ENCODE measurements around the gene C2orf49.

Gene C2orf49

DNA sequence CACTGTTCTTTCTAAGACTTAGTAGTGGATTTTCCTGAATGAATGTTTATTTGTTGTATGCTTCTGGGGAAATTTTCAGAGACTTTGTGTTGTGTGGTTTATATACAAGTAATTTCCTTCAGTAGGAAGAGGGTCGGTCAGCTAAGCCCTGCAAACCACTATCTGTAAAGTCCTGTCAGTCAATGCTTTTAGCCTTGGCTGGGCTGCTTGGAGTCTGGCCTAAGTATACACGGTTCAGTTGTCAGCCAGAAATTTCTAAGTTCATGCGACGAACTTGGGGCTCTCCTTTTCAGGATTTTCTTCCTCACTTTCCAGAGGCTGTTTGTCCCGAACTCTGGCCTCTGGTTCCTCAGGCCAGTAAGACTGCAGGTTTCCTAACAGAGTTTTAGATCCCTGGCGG lies 21.3 kb downstream of the C2orf49 start:
- in situ Hi-C loops (cut with MboI; ENCODE audit: low sequenced_read_pairs) = loop anchor here (25.0 kb wide), 2 partner anchors 179 to 1229 kb away; no protein-coding TSS in a partner anchor

DNA sequence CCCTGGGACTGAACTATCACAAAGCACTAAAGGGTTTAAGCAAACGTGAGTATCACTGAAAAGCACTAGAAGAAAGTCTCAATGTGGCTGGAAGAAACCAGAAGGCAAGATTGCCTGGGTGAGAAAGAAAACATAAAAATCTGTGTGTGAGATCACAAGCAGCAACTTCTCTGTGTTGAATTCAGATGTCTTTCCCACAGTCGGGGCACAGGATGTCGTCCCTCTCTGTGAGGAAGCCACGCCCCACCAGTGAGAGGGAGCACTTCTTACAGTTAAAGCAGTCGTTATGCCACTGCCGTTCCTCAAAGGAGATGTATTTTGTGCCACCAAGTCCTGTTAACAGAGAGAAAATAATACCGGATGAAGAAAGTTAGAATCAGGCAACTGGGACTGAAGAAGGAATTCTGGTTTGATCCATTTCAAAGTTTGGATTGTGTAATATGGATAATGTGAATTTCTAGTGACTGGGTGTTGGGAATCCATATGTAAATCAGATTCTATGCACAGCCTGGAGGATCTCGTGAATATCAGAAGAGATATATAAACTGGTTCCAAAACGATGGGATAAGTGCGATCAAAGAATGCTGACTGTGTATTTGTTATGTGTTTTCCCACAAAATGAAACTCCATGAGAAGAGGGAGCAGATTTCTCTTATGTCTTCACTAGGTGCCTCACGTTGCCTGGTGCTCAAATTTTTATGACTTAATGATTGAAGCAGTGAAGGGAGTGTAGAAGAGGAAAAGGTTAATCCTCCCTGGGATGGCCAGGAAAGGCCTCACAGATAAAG lies 24.0 kb downstream of the C2orf49 start:
- in situ Hi-C loops (cut with MboI; ENCODE audit: low sequenced_read_pairs) = loop anchor here (25.0 kb wide), 2 partner anchors 176 to 1226 kb away; no protein-coding TSS in a partner anchor

DNA sequence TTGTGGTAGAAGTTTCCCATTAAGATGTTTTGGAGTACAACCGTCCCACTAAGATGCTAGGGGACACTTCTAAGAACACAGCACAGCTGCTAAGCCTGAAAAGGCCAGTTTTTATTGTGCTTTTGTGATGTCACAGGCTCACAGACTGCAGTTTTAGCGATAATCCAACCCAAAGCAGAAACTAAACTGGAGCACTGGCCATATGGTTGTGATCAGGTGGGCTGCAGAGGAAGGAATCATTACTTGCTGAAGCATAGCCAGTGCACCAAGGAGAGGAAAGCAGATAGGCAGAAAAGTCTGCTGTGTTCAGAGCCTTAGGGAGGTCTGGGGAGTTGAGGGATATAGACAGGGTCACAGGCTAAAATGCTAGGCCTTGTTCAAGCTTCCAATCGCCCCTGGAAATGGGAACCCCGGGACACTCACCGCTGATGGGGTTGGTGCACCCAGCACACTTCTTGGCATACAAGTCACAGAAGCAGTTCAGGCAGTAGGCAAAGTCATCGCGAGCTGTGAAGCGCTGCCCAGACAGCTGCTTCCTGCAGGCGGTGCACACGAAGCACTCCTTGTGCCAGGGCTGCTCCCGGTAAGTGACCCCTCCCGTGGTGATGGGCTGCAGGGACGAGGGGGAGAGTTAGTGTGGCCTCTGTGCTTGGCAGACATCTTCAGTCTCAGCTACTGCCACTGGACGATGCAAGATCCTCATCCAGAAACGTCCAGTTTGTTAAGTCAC lies 25.7 kb downstream of the C2orf49 start:
- in situ Hi-C loops (cut with MboI; ENCODE audit: low sequenced_read_pairs) = loop anchor here (25.0 kb wide), 2 partner anchors 174 to 1224 kb away; no protein-coding TSS in a partner anchor

DNA sequence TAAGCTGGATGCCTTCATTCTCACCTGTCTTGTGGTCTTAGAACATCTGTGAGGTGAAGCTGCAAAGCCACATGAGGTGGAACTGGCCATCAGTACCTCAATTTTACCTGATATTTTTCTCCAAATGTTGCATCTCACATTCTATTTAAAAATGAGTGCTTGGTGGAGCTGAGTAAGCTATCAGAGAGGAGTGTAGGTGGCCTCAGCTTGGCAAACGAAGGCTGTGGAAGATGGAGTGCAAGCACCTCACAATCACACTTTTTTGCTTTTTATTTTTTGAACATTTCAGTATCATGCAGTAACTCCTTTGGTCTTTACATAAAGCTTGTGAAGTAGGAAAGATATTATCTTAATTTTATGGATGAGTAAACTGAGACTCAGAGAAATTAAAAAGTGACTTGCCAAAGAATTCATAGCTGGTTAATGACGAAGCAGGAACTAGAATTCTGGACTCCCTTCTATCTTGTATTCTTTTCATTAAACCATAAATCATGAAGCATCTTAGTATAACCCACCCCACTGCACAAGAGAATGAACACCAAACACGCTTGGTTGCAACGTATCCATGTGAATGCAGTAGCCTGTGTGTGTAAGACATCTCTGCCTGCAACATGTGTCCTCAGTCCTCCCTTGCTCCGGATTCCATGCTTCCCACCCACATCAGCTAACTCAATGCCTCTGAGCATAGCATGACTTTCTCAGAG lies 27.2 kb downstream of the C2orf49 start:
- in situ Hi-C loops (cut with MboI; ENCODE audit: low sequenced_read_pairs) = loop anchor here (25.0 kb wide), 2 partner anchors 173 to 1223 kb away; no protein-coding TSS in a partner anchor

DNA sequence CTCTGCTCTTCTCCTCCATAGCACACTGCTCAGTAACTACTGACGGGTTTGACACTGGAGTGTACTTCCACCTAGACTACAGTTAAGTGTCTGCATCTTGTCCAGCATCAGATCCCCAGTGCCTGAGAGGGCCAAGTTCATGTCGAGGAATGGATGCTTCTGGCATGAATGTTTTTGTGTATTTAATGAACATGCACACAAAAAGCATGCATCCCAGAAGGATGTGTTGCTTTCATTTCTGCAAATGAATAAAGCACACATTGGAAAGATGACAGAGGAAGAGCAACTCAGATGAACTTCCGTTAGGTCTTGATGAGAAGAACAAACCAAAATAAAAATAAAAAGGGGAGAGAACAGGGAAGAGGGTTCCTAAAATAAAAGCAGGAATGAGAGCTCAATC lies 27.9 kb downstream of the C2orf49 start:
- in situ Hi-C loops (cut with MboI; ENCODE audit: low sequenced_read_pairs) = loop anchor here (25.0 kb wide), 2 partner anchors 172 to 1222 kb away; no protein-coding TSS in a partner anchor

DNA sequence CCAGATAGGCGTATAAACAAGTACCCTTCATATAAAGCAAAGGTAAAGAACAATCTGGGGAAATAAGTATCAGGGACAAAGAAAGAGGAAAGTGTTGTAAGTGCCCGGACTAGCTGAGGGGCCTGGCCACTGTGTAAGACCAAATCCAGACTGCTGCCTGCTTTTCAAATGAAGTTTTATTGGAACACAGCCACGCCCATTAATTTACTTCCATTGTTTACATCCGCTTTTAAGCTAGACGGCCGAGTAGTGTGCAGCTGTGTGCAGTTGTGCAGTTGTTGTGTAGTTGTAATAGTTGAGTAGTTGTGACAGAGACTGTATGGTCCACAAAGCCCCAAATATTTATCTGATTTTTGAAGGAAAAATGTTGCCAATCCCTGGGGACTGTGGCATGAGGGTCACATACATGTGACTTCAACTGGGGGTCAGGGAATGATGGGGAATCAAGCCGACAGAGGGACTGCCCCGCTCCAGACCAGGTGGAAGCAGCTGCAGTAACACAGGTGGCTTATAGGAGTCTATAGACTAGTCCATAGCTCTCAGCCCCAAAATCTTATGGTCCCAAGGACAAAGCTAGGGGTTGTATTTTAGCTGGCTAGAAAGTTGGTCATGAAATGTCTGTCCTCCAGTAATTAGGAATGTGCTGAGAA lies 31.5 kb downstream of the C2orf49 start:
- in situ Hi-C loops (cut with MboI; ENCODE audit: low sequenced_read_pairs) = loop anchor here (25.0 kb wide), 2 partner anchors 168 to 1218 kb away; no protein-coding TSS in a partner anchor

DNA sequence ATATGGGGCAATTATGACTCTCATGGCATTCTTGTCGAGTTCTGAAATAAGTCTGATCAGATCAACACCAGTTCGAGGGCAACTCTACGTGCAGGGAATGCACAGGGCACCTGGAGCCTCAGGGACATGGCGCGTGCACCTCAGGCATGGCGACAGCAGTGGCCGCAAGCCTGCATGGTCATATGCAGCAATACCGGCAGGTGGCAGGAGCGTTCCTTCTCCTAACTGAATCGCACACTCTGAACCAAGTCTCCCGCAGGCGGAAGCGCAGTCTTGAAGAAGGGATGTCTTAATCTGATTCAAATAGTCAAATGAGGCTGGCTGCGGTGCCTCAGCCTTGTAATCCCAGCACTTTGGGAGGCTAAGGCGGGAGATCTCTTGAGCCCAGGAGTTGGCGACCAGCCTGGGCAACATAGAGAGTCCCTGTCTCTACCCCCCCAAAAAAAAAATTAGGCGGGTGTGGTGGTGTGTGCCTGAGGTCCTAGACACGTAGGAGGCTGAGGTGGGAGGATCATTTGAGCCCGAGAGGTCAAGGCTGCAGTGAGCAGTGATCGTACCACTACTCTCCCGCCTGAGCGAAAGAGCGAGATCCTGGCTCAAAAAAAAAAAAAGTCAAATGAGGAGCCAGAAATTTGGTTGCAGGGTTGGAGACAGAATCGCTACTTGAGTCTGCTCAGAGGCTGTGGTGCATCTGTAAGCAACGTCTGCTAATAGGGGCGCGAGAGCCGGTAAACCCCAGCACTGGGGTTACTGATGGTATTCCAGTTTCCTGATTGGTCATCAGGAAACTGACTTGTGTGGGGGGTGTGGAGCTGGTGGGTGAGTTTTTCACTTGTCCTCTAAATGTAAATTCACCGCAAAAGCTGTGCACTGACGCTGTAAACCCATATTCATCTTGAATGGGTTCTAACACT lies 32.7 kb downstream of the C2orf49 start:
- in situ Hi-C loops (cut with MboI; ENCODE audit: low sequenced_read_pairs) = loop anchor here (25.0 kb wide), 2 partner anchors 167 to 1217 kb away; no protein-coding TSS in a partner anchor

DNA sequence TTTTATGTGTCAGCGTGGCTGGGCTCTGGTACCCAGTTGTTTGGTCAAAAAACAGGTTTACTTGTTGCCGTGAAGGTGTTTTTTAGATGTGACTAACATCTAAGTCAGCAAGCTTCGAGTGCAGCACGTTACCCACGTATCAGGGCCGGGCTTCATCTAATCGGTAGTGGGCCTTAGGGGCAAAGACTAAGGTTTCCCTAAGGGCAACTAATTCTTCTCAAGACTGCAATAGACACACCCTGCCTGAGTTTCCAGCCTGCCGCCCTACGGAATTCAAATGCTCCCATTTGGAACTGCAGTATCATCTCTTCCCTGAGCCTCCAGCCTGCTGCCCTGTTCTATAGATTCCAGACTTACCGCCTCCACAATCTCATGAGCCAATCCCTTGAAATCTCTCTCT lies 33.8 kb downstream of the C2orf49 start:
- in situ Hi-C loops (cut with MboI; ENCODE audit: low sequenced_read_pairs) = loop anchor here (25.0 kb wide), 2 partner anchors 166 to 1216 kb away; no protein-coding TSS in a partner anchor

DNA sequence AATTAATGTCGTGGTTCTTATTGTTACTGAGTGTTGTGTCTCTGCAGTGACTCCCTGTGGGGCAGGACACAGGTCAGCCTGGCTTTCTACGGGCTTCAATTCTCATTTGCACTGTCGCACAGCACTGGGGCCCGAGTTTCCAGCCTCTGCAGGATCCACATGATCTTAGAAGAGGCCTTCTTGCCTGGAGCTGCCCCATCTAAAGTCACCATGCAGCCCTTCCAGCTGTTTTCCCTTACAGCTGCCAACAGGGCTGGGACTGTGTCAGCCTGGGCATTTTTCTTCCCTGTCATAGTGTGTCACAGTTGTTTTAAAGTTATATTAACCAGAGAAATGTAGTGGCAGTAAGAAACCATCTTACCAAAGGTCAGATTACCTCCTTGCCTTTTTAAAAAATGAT lies 34.5 kb downstream of the C2orf49 start:
- in situ Hi-C loops (cut with MboI; ENCODE audit: low sequenced_read_pairs) = loop anchor here (25.0 kb wide), 2 partner anchors 165 to 1215 kb away; no protein-coding TSS in a partner anchor

DNA sequence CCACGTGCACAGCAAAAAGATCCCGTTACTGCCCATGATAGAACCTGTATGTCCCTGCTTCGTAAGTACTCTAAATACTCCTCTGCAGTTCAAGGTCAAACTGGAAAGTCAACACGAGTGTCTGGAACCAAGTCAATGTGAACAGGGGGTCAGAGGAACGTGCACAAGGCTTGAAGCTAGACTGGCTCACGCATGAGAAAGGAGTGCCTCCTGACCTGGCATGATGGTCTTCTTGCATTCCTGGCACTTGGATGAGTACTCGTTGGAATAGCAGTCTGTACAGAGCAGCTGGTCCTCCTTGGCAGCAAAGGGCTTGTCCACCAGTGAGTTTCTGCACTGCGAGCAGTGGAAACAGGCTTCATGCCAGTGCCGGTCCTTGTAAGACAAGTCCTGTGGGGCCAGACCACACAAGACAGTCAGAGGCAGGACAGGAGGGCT lies 36.0 kb downstream of the C2orf49 start:
- in situ Hi-C loops (cut with MboI; ENCODE audit: low sequenced_read_pairs) = loop anchor here (25.0 kb wide), 2 partner anchors 164 to 1214 kb away; no protein-coding TSS in a partner anchor

DNA sequence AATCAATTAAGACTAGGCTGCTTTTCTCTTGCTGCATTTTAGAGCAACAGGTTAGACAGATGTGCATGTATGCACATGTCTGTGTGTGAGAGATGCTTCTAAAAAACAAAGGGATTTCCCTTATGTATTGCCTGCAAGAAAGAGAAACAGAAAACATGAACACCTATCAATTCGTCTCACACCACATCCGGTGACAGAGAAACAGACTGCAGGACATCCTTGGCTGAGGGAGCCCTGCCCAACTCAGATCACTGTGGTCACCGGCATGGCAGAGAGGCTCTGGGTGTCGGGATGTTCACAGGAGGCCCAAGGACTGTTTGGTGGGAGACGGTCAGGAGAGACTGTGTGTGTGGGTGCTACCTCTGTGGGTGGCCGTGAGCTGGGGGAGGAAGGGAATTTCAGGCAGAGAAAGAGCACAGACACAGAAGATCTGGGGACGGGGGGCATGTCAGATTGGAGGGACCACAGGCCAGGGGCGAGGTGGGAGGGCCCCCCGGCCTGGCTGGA lies 36.6 kb downstream of the C2orf49 start:
- in situ Hi-C loops (cut with MboI; ENCODE audit: low sequenced_read_pairs) = loop anchor here (25.0 kb wide), 2 partner anchors 163 to 1213 kb away; no protein-coding TSS in a partner anchor

DNA sequence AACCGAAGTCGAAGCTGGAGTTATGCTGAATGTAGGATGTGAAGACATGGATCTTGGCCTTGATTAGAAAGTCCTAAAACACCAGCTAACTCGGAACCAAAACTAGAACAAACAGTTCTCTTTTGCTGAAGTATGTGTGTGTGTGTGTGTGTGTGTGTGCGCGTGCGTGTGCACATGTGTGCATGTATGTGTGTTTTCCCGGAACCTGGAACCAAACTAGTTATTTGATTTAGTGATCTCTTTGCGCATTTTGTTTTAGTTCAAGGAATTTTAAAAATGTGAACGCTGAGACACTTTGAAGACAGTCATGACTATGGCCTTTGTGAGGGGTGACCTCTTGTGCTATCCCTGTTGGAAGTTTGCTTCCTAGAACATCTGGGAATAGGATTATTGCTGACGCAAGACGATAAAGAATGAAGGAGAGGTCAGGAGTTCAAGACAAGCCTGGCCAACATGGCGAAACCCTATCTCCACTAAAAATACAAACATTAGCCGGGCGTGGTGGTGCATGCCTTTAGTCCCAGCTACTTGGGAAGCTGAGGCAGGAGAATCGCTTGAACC lies 37.7 kb downstream of the C2orf49 start:
- in situ Hi-C loops (cut with MboI; ENCODE audit: low sequenced_read_pairs) = no loop called here

DNA sequence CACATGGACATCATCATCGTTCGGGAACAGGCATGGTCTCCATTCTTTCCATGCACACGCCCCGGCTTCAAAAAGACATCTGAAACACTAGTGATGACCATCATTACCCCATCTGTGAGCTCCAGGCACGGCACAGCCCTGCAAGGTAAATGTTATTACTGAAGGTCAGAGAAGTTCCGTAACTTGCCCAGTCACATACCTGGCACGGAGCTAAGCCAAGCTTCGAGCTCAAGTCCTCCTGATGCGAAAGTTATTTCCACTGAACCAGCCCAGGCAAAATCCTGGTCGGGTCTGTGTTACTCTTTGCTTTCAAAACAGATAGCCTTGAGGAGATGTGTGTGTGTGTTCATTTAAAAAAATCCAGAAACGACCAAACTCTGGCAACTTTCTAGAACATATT lies 38.7 kb downstream of the C2orf49 start:
- in situ Hi-C loops (cut with MboI; ENCODE audit: low sequenced_read_pairs) = no loop called here

DNA sequence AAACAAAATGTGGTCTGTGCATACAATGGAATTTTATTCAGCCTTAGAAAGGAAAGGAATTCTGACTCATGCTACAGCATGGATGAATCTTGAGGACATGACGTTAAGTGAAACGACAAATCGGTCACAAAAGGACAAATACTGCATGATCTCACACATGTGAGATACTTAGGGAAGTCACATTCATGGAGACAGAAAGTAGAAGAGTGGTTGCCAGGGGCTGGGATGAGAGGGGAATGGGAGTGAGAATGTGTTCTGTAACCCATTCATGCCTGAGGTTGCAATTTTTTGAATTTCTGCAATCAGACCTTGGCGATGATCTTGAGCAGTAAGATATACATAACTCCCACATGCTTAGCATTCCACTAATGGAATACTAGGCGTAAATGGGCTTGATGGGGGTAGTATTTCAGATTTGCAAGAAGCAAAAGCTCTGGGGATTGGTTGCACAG lies 39.5 kb downstream of the C2orf49 start:
- in situ Hi-C loops (cut with MboI; ENCODE audit: low sequenced_read_pairs) = no loop called here

DNA sequence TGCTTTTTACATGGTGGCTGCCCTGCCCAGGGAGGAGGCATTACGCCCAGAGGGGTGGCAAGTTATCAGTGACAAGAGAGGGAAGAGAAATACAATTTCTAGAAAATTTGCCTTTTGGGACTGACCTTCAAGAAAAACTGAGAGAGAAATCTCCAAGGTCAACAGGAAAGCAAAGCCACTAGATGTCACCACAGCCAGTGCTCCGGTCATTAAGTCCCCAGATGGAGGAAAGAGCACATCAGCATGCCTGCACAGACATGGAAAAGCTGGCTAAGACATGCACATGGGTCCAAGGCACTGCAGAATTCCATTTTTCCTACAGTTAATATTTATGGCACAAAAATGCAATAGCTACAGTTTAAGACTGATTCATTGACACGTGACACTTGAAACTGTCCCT lies 40.5 kb downstream of the C2orf49 start:
- in situ Hi-C loops (cut with MboI; ENCODE audit: low sequenced_read_pairs) = no loop called here

DNA sequence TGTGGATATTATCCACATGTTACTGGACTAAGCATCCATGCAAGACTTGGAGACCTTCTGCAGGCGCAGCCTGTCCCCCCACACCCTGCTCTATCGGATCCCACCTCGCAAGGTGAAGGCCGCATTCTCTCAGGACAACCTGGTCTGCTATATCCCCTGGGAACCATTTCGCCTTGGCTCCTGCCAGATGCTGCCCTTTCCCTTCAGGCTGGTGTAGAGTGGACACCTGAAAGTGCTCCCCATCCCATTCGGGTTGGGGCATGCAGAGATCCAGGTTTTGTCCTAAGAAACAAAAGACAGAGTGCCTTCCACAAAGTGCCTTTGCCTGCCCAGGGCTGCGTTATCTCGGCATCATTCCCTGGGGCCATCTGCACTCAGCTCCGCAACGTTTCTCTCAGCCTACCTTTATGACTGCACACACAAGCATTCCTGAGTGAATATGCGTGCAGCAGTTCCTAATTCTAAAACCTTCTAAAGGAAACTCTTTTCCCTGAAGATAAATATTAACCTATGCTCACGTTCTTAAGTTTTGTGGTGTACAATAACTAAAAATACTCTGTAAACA lies 41.0 kb downstream of the C2orf49 start:
- in situ Hi-C loops (cut with MboI; ENCODE audit: low sequenced_read_pairs) = no loop called here

DNA sequence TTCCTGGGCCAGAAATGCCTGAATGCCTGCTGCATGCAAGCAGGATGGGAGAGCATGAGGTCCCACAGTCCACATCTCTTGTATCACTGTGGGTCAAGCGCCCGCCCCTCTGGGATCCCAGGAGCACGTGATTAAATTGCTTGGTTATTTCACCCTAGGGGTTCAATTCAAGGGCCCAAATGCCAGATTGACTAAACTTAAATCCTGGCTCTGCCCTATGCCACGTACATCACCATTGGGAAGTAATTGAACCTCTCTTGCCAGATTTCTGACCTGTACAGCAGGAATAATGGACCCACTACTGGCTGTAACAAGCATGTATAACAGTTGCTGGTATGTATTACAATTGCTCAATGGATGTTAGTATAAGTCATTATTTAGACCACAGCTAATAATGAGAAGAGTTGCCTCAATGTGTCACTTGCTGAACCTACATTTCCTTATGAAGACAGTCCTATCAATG lies 41.6 kb downstream of the C2orf49 start:
- in situ Hi-C loops (cut with MboI; ENCODE audit: low sequenced_read_pairs) = no loop called here

DNA sequence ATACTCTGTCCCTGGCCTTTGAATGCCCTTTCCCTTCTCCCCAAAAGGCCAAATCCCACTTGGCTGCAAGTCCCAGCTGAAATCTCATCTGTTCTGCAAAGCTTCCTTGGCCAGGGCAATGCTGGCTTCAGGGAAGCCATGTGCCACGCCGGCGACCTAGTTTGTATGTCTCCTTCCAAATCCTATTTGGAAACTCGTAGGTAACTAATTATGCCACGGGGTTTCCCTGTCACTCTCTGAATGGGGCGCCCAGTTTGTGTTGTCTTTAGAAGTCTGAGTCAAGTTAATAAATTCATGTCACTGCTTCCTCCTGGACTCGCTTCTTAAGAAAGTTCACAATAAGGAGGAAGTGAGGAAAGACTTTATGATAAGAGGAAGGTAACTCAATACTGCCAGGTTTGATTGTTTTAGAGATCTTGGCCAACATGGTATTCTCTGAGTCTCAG lies 42.4 kb downstream of the C2orf49 start:
- in situ Hi-C loops (cut with MboI; ENCODE audit: low sequenced_read_pairs) = no loop called here
